Endothelial cell of umbilical vein (primary cell): ENCODE data around the gene DHX16. TPM values are rescaled to one million over a fixed set of nuclear protein-coding genes. Genes with fewer than 3 reads are reported as not detected.
A peak's percentile ranks its signal among the peaks of the same experiment; 100 is the strongest.

ENCODE experiments used
- BruUV-seq: library from RNA; stranded (reverse); fragments of 400-500 nt; replicated peaks from 2 replicates; lab custom pipeline; 2021; lab: Mats Ljungman, UMichigan
- CTCF ChIA-PET: fragments of 300-600, 350-600 bp; sonication (Branson Sonifier 250); formaldehyde crosslinking; loops from one replicate; lab custom pipeline; 2021; ENCODE audit warnings: antibody characterized with exemption, inconsistent platforms; lab: Charles Lee
- POLR2A ChIA-PET: fragments of 300-600, 350-600 bp; sonication (Branson Sonifier 250); formaldehyde crosslinking; loops from one replicate; lab custom pipeline; 2021; ENCODE audit warnings: antibody characterized with exemption, inconsistent platforms; lab: Charles Lee
- DNase-seq: peaks from one replicate; pipeline ENCODE4 v3.0.0-alpha.2; 2011; ENCODE audit warnings: low read depth, low spot score
- FAIRE-seq: peaks from 2 replicates; lab custom pipeline; 2011; peaks lifted over from hg19 to GRCh38; lab: Jason Lieb, UNC
- H2AFZ ChIP-seq: 2 replicates; pipeline ENCODE4 v1.6.0; 2012; ENCODE audit warnings: low read depth, low read length, control low read depth, inconsistent platforms
- H3K27ac ChIP-seq: 2 replicates; pipeline ENCODE4 v1.5.1; 2011; ENCODE audit warnings: low read depth, mild to moderate bottlenecking, control low read depth, low read length, moderate library complexity; ENCODE audit not compliant: insufficient read depth
- H3K27me3 ChIP-seq, 2 experiments: 2 replicates each; pipeline versions ENCODE4 v1.6.0 to v1.6.1; 2011; ENCODE audit warnings: low read length in 2 of 2, mixed read lengths in 1 of 2; ENCODE audit not compliant: control insufficient read depth in 2 of 2, insufficient read depth in 2 of 2
- H3K36me3 ChIP-seq, 2 experiments: 2 replicates in 1 of 2; 3 replicates in 1 of 2; pipeline ENCODE4 v1.5.1; 2011; ENCODE audit warnings: low read length in 2 of 2, mild to moderate bottlenecking in 1 of 2, moderate library complexity in 1 of 2; ENCODE audit not compliant: control insufficient read depth in 2 of 2, insufficient read depth in 2 of 2; ENCODE audit errors: extremely low read depth in 1 of 2
- H3K4me1 ChIP-seq: 3 replicates; pipeline ENCODE4 v1.5.1; 2011; ENCODE audit warnings: mild to moderate bottlenecking, low read length; ENCODE audit not compliant: control insufficient read depth, insufficient read depth; ENCODE audit errors: extremely low read depth
- H3K4me2 ChIP-seq: 2 replicates; pipeline ENCODE4 v1.6.1; 2011; ENCODE audit warnings: low read length, control low read depth, mixed read lengths; ENCODE audit not compliant: insufficient read depth
- H3K4me3 ChIP-seq, 3 experiments: fragments of 200-600 bp in 1 of 3; sonication (generic), shearing (Covaris generic) in 1 of 3; replicated peaks in 1 of 3; 2 replicates each; pipeline ENCODE4 v1.5.1; 2011 to 2016; ENCODE audit warnings: control low read depth in 3 of 3, low read length in 3 of 3, mild to moderate bottlenecking in 2 of 3, inconsistent platforms in 1 of 3, low read depth in 1 of 3, moderate library complexity in 1 of 3; ENCODE audit not compliant: insufficient read depth in 1 of 3
- H3K79me2 ChIP-seq: 2 replicates; pipeline ENCODE4 v1.6.0; 2012; ENCODE audit warnings: low read length, inconsistent platforms; ENCODE audit not compliant: control insufficient read depth, insufficient read depth
- H3K9ac ChIP-seq: replicated peaks from 2 replicates; pipeline ENCODE3; 2011; ENCODE audit warnings: low read length, control low read depth; ENCODE audit not compliant: insufficient read depth; ENCODE audit errors: extremely low read depth
- H3K9me1 ChIP-seq: replicated peaks from 3 replicates; pipeline ENCODE4 v1.6.0; 2011; ENCODE audit warnings: mild to moderate bottlenecking, low read length; ENCODE audit not compliant: control insufficient read depth, insufficient read depth; ENCODE audit errors: extremely low read depth
- H3K9me3 ChIP-seq: replicated peaks from 2 replicates; pipeline ENCODE4 v1.5.1; 2012; ENCODE audit warnings: low read length, inconsistent platforms; ENCODE audit not compliant: control insufficient read depth, insufficient read depth
- H4K20me1 ChIP-seq: replicated peaks from 2 replicates; pipeline ENCODE3; 2011; ENCODE audit warnings: mild to moderate bottlenecking, low read length; ENCODE audit not compliant: control insufficient read depth, insufficient read depth; ENCODE audit errors: extremely low read depth
- CTCF ChIP-seq, 2 donors: IDR thresholded peaks; 1 replicate in 1 of 2; 2 replicates in 1 of 2; pipeline ENCODE4 v1.5.1; 2011; ENCODE audit warnings: low read length in 2 of 2, mild to moderate bottlenecking in 2 of 2, moderate library complexity in 2 of 2, control low read depth in 1 of 2, inconsistent platforms in 1 of 2, low read depth in 1 of 2; ENCODE audit not compliant: insufficient read depth in 1 of 2; ENCODE audit errors: extremely low read depth in 1 of 2
- EZH2 ChIP-seq: IDR thresholded peaks from 2 replicates; pipeline ENCODE4 v1.6.1; 2012; ENCODE audit warnings: borderline replicate concordance, low read depth, mild to moderate bottlenecking, moderate library complexity, low read length, inconsistent platforms; ENCODE audit not compliant: severe bottlenecking
- FOS ChIP-seq: IDR thresholded peaks from 2 replicates; pipeline ENCODE4 v1.6.1; 2011; ENCODE audit warnings: mild to moderate bottlenecking, low read length, moderate library complexity, borderline replicate concordance; ENCODE audit not compliant: insufficient read depth
- GATA2 ChIP-seq: IDR thresholded peaks from 2 replicates; pipeline ENCODE4 v1.7.0; 2011; ENCODE audit warnings: low read depth, mild to moderate bottlenecking, moderate library complexity, mixed read lengths, low read length; ENCODE audit not compliant: insufficient read length, insufficient read depth
- JUN ChIP-seq: IDR thresholded peaks from 2 replicates; pipeline ENCODE4 v1.6.1; 2011; ENCODE audit warnings: borderline replicate concordance, low read depth; ENCODE audit not compliant: insufficient read length, insufficient read depth
- MAX ChIP-seq: IDR thresholded peaks from 2 replicates; pipeline ENCODE4 v1.6.1; 2011; ENCODE audit not compliant: insufficient read depth, insufficient read length
- MYC ChIP-seq: IDR thresholded peaks from one replicate; pipeline ENCODE4 v1.6.1; 2011; ENCODE audit warnings: mild to moderate bottlenecking, low read depth, low read length
- POLR2A ChIP-seq: IDR thresholded peaks from 2 replicates; pipeline ENCODE4 v1.6.1; 2012; ENCODE audit warnings: low read depth, mild to moderate bottlenecking, control low read depth, low read length
- POLR2AphosphoS5 ChIP-seq: IDR thresholded peaks from 2 replicates; pipeline ENCODE4 v1.6.1; 2012; ENCODE audit warnings: low read depth, mild to moderate bottlenecking, control low read depth, low read length, moderate library complexity; ENCODE audit not compliant: insufficient read depth
- dilution Hi-C: fragments of 300-500 bp; cut with MboI; formaldehyde crosslinking; loops from one replicate; pipeline ENCODE4 v1.15.0; 2019; ENCODE audit warnings: low sequenced_read_pairs; ENCODE audit not compliant: extremely low pct_ligation_motif_present
- intact Hi-C: fragments of 100-400 bp; cut with micrococcal nuclease; formaldehyde crosslinking; loops from one replicate; pipeline ENCODE4 v1.10.0; 2022
- polyA plus RNA-seq, 4 experiments: library from polyadenylated mRNA; depleted of rRNA in 3 of 4; stranded (reverse) in 3 of 4; unstranded in 1 of 4; fragments of >200 nt; gene quantifications; 2 replicates each; pipeline versions ENCODE4 v1.2.1 to v1.2.3, GENCODE V29; 2011 to 2012; ENCODE audit warnings: missing spikeins in 1 of 4
- total RNA-seq: library from RNA; stranded (reverse); gene quantifications from 2 replicates; pipeline ENCODE4 v1.2.3, GENCODE V29; 2021

DHX16 gene
- total and polyA plus RNA-seq, 2 donors (not counting 3 experiments of a cell fraction or from before 2014, with no cell fraction given), result 38.2 to 66.5 TPM

GRCh38 chr6:30717129-30717844 lies 44.5 kb upstream of the DHX16 start, which contains the start of gene MDC1:
Gene MDC1 (minus strand): TSS chr6:30717281. CDS start chr6:30715175, 2,106 bp downstream.
- DNase-seq (peak; percentile 100), FAIRE-seq (peak; percentile 100)
- Histone ChIP-seq H3K4me2 (peak within 1 kb of the TSS; percentile 92), H3K36me3 (peaks cover 0 to 9% of the 10 kb centered on the region in 2 experiments), H3K79me2 (peaks cover 35% of the 10 kb centered on the region), H3K4me1 (peaks cover 23% of the 10 kb centered on the region), H3K9me3 (no peaks in the 10 kb centered on the region), H3K27ac (peak within 1 kb of the TSS; percentile 82), H4K20me1 (no peaks in the 10 kb centered on the region), H3K9ac (peak within 1 kb of the TSS; percentile 82), H3K9me1 (no peaks in the 10 kb centered on the region), H2AFZ (peak within 1 kb of the TSS; percentile 47), H3K4me3 (peak within 1 kb of the TSS; percentile 7 to 80 (median 72)), H3K27me3 (no peaks in the 10 kb centered on the region)
- POLR2A ChIA-PET, result interaction anchor here (0.8 to 2.9 kb wide), 7 partner anchors 12 to 102 kb away, joined by 3 to 18 read pairs (median 6); partner anchors contain the start of gene NRM
- TF ChIP-seq POLR2A (peak; percentile 82), MAX (peak; percentile 61), MYC (peak; percentile 40), JUN (peak; percentile 17), CTCF (IDR thresholded peaks at IDR 0.05; ENCODE audit: extremely low read depth in 1 of 2, insufficient read depth in 1 of 2, low read depth in 1 of 2, low read length in 2 of 2) (peak in 1 of 2 donors; percentile 34), POLR2AphosphoS5 (peak; percentile 95), EZH2 (no peak), GATA2 (no peak), FOS (peak; percentile 53)
- CTCF ChIA-PET, result interaction anchor here (0.6 to 1.8 kb wide), 15 partner anchors 10 to 370 kb away, joined by 3 to 29 read pairs (median 5); partner anchors contain the start of gene NRM
- intact Hi-C loops (loop anchor here (1.0 kb wide), 3 partner anchors 30 to 100 kb away; partner anchors contain the start of genes MRPS18B and PPP1R10), dilution Hi-C loops (no loop called here)
- no TSS peak for BruUV-seq
